ENCODE data around the gene FUT6.

- TF ChIP-seq, protein P1, sequence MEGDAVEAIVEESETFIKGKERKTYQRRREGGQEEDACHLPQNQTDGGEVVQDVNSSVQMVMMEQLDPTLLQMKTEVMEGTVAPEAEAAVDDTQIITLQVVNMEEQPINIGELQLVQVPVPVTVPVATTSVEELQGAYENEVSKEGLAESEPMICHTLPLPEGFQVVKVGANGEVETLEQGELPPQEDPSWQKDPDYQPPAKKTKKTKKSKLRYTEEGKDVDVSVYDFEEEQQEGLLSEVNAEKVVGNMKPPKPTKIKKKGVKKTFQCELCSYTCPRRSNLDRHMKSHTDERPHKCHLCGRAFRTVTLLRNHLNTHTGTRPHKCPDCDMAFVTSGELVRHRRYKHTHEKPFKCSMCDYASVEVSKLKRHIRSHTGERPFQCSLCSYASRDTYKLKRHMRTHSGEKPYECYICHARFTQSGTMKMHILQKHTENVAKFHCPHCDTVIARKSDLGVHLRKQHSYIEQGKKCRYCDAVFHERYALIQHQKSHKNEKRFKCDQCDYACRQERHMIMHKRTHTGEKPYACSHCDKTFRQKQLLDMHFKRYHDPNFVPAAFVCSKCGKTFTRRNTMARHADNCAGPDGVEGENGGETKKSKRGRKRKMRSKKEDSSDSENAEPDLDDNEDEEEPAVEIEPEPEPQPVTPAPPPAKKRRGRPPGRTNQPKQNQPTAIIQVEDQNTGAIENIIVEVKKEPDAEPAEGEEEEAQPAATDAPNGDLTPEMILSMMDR (IDR thresholded peaks at IDR 0.05) = peak in 2 of 6 experiments; percentile 5 to 8
- TF ChIP-seq POLR2A (IDR thresholded peaks at IDR 0.05) = no peak
These were observed 33.4 kb downstream of the FUT6 start for GRCh38 chr19:5806133-5806489.

Data from thyroid gland (tissue), 4 donors.